ENCODE results near the gene SIGMAR1.
"Not testable (repeated sequence)": the region's sequence is repeated elsewhere in the genome, so short reads cannot be mapped to it uniquely, and the experiment has no call there.

The SIGMAR1 gene

GRCh38 chr9:34654323-34655051 lies 16.9 kb upstream of the SIGMAR1 start:
- DNase-seq: no peak

- no peak for DNase-seq
Measured at GRCh38 chr9:34653151-34654072, 15.8 kb upstream of the SIGMAR1 start.

- DNase-seq: no peak
Measured at GRCh38 chr9:34652602-34653000, 15.0 kb upstream of the SIGMAR1 start.

- no peak for DNase-seq
Measured at GRCh38 chr9:34651876-34652601, 14.5 kb upstream of the SIGMAR1 start, which contains the start of gene IL11RA. Gene IL11RA (plus strand): TSS chr9:34652185. CDS start chr9:34655218, 3,033 bp downstream.

GRCh38 chr9:34651321-34651720 lies 13.7 kb upstream of the SIGMAR1 start:
- DNase-seq: no peak

- no peak for DNase-seq
Measured at GRCh38 chr9:34650816-34651215, 13.2 kb upstream of the SIGMAR1 start.

GRCh38 chr9:34648673-34649072 lies 11.1 kb upstream of the SIGMAR1 start:
- no peak for DNase-seq

GRCh38 chr9:34647651-34648050 lies 10.1 kb upstream of the SIGMAR1 start:
- DNase-seq: no peak

GRCh38 chr9:34647084-34647403 lies 9.5 kb upstream of the SIGMAR1 start:
- no peak for DNase-seq

- peak; percentile 81 for DNase-seq
Measured at GRCh38 chr9:34646211-34647083, 8.9 kb upstream of the SIGMAR1 start, which contains the start of gene GALT. Gene GALT (plus strand): TSS chr9:34646675. CDS start chr9:34646705, 30 bp downstream.

GRCh38 chr9:34644766-34645314 lies 7.3 kb upstream of the SIGMAR1 start:
- DNase-seq: no peak

- DNase-seq: no peak
Measured at GRCh38 chr9:34642679-34643078, 5.1 kb upstream of the SIGMAR1 start.

GRCh38 chr9:34639322-34639721 lies 1.7 kb upstream of the SIGMAR1 start:
- not testable (repeated sequence) for DNase-seq

GRCh38 chr9:34638138-34638445 lies 505 bp upstream of the SIGMAR1 start:
- DNase-seq: no peak

- DNase-seq: no peak
Measured at GRCh38 chr9:34636791-34637355, 714 bp downstream of the SIGMAR1 start.

- no peak for DNase-seq
Measured at GRCh38 chr9:34635556-34635955, 2.0 kb downstream of the SIGMAR1 start.

- DNase-seq: no peak
Measured at GRCh38 chr9:34634551-34635248, 2.9 kb downstream of the SIGMAR1 start.

GRCh38 chr9:34633851-34634550 lies 3.6 kb downstream of the SIGMAR1 start:
- DNase-seq: peak; percentile 5

- no peak for DNase-seq
Measured at GRCh38 chr9:34633166-34633565, 4.4 kb downstream of the SIGMAR1 start.

GRCh38 chr9:34630402-34631154 lies 7.0 kb downstream of the SIGMAR1 start:
- no peak for DNase-seq
